OCI-LY7 (cell line): ENCODE data around the gene PCDHGA1. TPM values are rescaled to one million over a fixed set of nuclear protein-coding genes. Genes with fewer than 3 reads are reported as not detected.
A peak's percentile ranks its signal among the peaks of the same experiment; 100 is the strongest.
"Not testable (repeated sequence)": the region's sequence is repeated elsewhere in the genome, so short reads cannot be mapped to it uniquely, and the experiment has no call there.

Experiments used
- BruUV-seq: library from RNA; stranded (reverse); fragments of 400-500 nt; replicated peaks from 2 replicates; lab custom pipeline; 2021; lab: Mats Ljungman, UMichigan
- CTCF ChIA-PET: fragments of 300-600 bp; sonication (Branson Sonifier 250); formaldehyde crosslinking; loops from one replicate; lab custom pipeline; 2022; ENCODE audit warnings: antibody characterized with exemption; ENCODE audit not compliant: unreplicated experiment; lab: Charles Lee
- POLR2A ChIA-PET: fragments of 300-600 bp; sonication (Branson Sonifier 250); formaldehyde crosslinking; loops from one replicate; lab custom pipeline; 2022; ENCODE audit warnings: antibody characterized with exemption; lab: Charles Lee
- DNase-seq: peaks from one replicate; pipeline ENCODE4 v3.0.0-alpha.2; 2015; ENCODE audit warnings: low spot score
- H2AFZ ChIP-seq: fragments of 200-600 bp; sonication (generic), shearing (Covaris generic); 2 replicates; pipeline ENCODE4 v1.6.1; 2014; ENCODE audit warnings: mild to moderate bottlenecking, antibody characterized with exemption, low read length, moderate library complexity
- H3K27ac ChIP-seq: fragments of 200-600 bp; sonication (generic); 2 replicates; pipeline ENCODE4 v1.5.1; 2014; ENCODE audit warnings: mixed run types, low read depth, mild to moderate bottlenecking, moderate library complexity, low read length, inconsistent platforms; ENCODE audit not compliant: poor library complexity, severe bottlenecking
- H3K36me3 ChIP-seq: fragments of 200-600 bp; sonication (generic); 2 replicates; pipeline ENCODE4 v1.6.1; 2014; ENCODE audit warnings: mild to moderate bottlenecking, antibody characterized with exemption, low read length, moderate library complexity, mixed read lengths; ENCODE audit not compliant: insufficient read depth
- H3K4me1 ChIP-seq: fragments of 200-600 bp; sonication (generic); 2 replicates; pipeline ENCODE4 v1.5.1; 2014; ENCODE audit warnings: mild to moderate bottlenecking, low read length; ENCODE audit not compliant: insufficient read depth, poor library complexity, severe bottlenecking
- H3K4me2 ChIP-seq: fragments of 200-600 bp; sonication (generic); 2 replicates; pipeline ENCODE4 v1.6.1; 2014; ENCODE audit warnings: mild to moderate bottlenecking, low read length
- H3K4me3 ChIP-seq: fragments of 200-600 bp; sonication (generic); 2 replicates; pipeline ENCODE4 v1.5.1; 2014; ENCODE audit warnings: mild to moderate bottlenecking, low read depth, low read length; ENCODE audit not compliant: poor library complexity, severe bottlenecking
- H3K79me2 ChIP-seq: fragments of 200-600 bp; sonication (generic); 2 replicates; pipeline ENCODE4 v1.6.1; 2016; ENCODE audit warnings: low read depth, mild to moderate bottlenecking, low read length, moderate library complexity, mixed read lengths; ENCODE audit not compliant: insufficient read depth
- H3K9me2 ChIP-seq: fragments of 200-600 bp; sonication (generic); 2 replicates; pipeline ENCODE4 v1.6.1; 2016; ENCODE audit warnings: mild to moderate bottlenecking, low read length, mixed read lengths; ENCODE audit not compliant: insufficient read depth
- H3K9me3 ChIP-seq: fragments of 200-600 bp; sonication (generic); 2 replicates; pipeline ENCODE4 v1.6.1; 2014; ENCODE audit warnings: mild to moderate bottlenecking, mixed run types, low read length, mixed read lengths
- H4K20me1 ChIP-seq: fragments of 200-600 bp; sonication (generic); 2 replicates; pipeline ENCODE4 v1.6.1; 2014; ENCODE audit warnings: mild to moderate bottlenecking, antibody characterized with exemption, low read length, moderate library complexity, mixed read lengths; ENCODE audit not compliant: insufficient read depth
- EZH2phosphoT487 ChIP-seq: fragments of 200-600 bp; sonication (generic); IDR thresholded peaks from 2 replicates; pipeline ENCODE4 v1.6.1; 2018; ENCODE audit warnings: low read depth, borderline replicate concordance, mild to moderate bottlenecking, mixed run types, antibody characterized with exemption, low read length, moderate library complexity, mixed read lengths
- intact Hi-C: fragments of 100-400 bp; cut with micrococcal nuclease; formaldehyde crosslinking; loops from one replicate; pipeline ENCODE4 v1.10.0; 2022; ENCODE audit not compliant: unreplicated experiment
- total RNA-seq, 2 experiments: library from RNA; depleted of rRNA in 1 of 2; stranded (reverse); fragments of >200 nt in 1 of 2; shearing (Covaris generic) in 1 of 2; gene quantifications; 2 replicates each; pipeline ENCODE4 v1.2.3, GENCODE V29; 2014 to 2022
- TF ChIP-seq, protein P1 (sequence below): fragments of 200-600 bp; sonication (generic); conservative IDR thresholded peaks from 2 replicates; pipeline ENCODE4 v1.5.1; 2014; ENCODE audit warnings: mild to moderate bottlenecking, antibody characterized with exemption, low read length, moderate library complexity, mixed read lengths

The PCDHGA1 gene
- total RNA-seq, 2 experiments from 2014 or later: 1.3 to 1.9 TPM

- no peaks in the 10 kb centered on the region for H4K20me1 ChIP-seq
- H3K79me2 ChIP-seq: no peaks in the 10 kb centered on the region
- TF ChIP-seq, protein P1, sequence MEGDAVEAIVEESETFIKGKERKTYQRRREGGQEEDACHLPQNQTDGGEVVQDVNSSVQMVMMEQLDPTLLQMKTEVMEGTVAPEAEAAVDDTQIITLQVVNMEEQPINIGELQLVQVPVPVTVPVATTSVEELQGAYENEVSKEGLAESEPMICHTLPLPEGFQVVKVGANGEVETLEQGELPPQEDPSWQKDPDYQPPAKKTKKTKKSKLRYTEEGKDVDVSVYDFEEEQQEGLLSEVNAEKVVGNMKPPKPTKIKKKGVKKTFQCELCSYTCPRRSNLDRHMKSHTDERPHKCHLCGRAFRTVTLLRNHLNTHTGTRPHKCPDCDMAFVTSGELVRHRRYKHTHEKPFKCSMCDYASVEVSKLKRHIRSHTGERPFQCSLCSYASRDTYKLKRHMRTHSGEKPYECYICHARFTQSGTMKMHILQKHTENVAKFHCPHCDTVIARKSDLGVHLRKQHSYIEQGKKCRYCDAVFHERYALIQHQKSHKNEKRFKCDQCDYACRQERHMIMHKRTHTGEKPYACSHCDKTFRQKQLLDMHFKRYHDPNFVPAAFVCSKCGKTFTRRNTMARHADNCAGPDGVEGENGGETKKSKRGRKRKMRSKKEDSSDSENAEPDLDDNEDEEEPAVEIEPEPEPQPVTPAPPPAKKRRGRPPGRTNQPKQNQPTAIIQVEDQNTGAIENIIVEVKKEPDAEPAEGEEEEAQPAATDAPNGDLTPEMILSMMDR: no peak
- TF ChIP-seq EZH2phosphoT487: no peak
- ChIA-PET POLR2A (interaction anchor here (0.9 to 2.2 kb wide), 2 partner anchors 63 to 150 kb away, joined by 3 to 6 read pairs; no protein-coding TSS in a partner anchor), CTCF (interaction anchor here (0.9 to 1.7 kb wide), 3 partner anchors 51 to 150 kb away, joined by 3 to 8 read pairs (median 4); no protein-coding TSS in a partner anchor)
- no peaks in the 10 kb centered on the region for H3K9me3 ChIP-seq
- H3K27ac ChIP-seq: no peak overlapping the region
- H3K4me2 ChIP-seq: peak overlapping the region; percentile 37; the same call in 1 of the 2 replicates
- no peaks in the 10 kb centered on the region for H3K36me3 ChIP-seq
- BruUV-seq: no TSS peak
- no peak overlapping the region for H3K4me3 ChIP-seq
- no peak overlapping the region for H2AFZ ChIP-seq
- intact Hi-C loops: loop anchor here (5.0 kb wide), 1 partner anchor 56 kb away; the partner anchor contains the start of genes PCDHGA4 and PCDHGB2
- H3K4me1 ChIP-seq: no peaks in the 10 kb centered on the region
- no peak for DNase-seq
- no peaks in the 10 kb centered on the region for H3K9me2 ChIP-seq
These were observed 83.3 kb downstream of the PCDHGA1 start for GRCh38 chr5:141413540-141414069.

DNA sequence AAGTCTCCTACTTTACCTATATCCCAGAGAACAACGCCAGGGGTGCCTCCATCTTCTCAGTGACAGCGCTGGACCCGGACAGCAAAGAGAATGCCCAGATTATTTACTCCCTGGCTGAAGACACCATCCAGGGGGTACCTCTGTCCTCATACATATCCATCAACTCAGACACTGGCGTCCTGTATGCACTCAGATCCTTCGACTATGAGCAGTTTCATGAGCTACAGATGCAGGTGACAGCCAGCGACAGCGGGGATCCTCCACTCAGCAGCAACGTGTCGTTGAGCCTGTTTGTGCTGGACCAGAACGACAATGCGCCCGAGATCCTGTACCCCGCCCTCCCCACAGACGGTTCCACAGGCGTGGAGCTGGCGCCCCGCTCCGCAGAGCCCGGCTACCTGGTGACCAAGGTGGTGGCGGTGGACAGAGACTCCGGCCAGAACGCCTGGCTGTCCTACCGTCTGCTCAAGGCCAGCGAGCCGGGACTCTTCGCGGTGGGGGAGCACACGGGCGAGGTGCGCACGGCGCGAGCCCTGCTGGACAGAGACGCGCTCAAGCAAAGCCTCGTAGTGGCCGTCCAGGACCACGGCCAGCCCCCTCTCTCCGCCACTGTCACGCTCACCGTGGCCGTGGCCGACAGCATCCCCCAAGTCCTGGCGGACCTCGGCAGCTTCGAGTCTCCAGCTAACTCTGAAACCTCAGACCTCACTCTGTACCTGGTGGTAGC, 84.4 kb downstream of the PCDHGA1 start:
- intact Hi-C loops: loop anchor here (5.0 kb wide), 1 partner anchor 57 kb away; the partner anchor contains the start of genes PCDHGA4 and PCDHGB2
- not testable (repeated sequence) for H3K4me1 ChIP-seq, H4K20me1 ChIP-seq, H3K9me3 ChIP-seq, H3K79me2 ChIP-seq, BruUV-seq, H3K9me2 ChIP-seq, H3K4me3 ChIP-seq, DNase-seq, H3K4me2 ChIP-seq, H3K27ac ChIP-seq, H3K36me3 ChIP-seq, H2AFZ ChIP-seq
- ChIA-PET CTCF (interaction anchor here (1.7 kb wide), 1 partner anchor 149 kb away, joined by 8 read pairs; no protein-coding TSS in a partner anchor), POLR2A (interaction anchor here (0.7 kb wide), 1 partner anchor 479 kb away, joined by 10 read pairs; no protein-coding TSS in a partner anchor)

- H3K79me2 ChIP-seq, H3K4me1 ChIP-seq, H3K36me3 ChIP-seq, intact Hi-C loops, H3K9me3 ChIP-seq, DNase-seq, CTCF ChIA-PET, H3K4me2 ChIP-seq, H3K27ac ChIP-seq, H3K9me2 ChIP-seq, H4K20me1 ChIP-seq, H2AFZ ChIP-seq, BruUV-seq, H3K4me3 ChIP-seq: not testable (repeated sequence)
- POLR2A ChIA-PET: interaction anchor here (0.7 kb wide), 1 partner anchor 479 kb away, joined by 10 read pairs; no protein-coding TSS in a partner anchor
These were observed 84.9 kb downstream of the PCDHGA1 start for GRCh38 chr5:141415275-141415618.
